Erythroblast (primary cell): ENCODE data around the gene AGBL4.

Experiments
- GATA1 ChIP-seq: IDR thresholded peaks from 2 replicates; pipeline ENCODE4 v1.6.1; 2011; ENCODE audit warnings: low read depth, mild to moderate bottlenecking, control low read depth, low read length, moderate library complexity
- POLR2A ChIP-seq: IDR thresholded peaks from 2 replicates; pipeline ENCODE4 v1.6.1; 2011; ENCODE audit warnings: mild to moderate bottlenecking, low read length

- no peak for TF ChIP-seq POLR2A
- no peak for TF ChIP-seq GATA1
Measured at GRCh38 chr1:48661726-48662463, 1361.9 kb downstream of the AGBL4 start.
